ENCODE measurements around the gene CAST. TPM values are rescaled to one million over a fixed set of nuclear protein-coding genes. Genes with fewer than 3 reads are reported as not detected.
A peak's percentile ranks its signal among the peaks of the same experiment; 100 is the strongest.

Gene CAST
- total RNA-seq, 1 donor from 2014 or later, result 87.2 TPM

GRCh38 chr5:96747720-96748119, 85.5 kb downstream of the CAST start:
- Histone ChIP-seq H3K4me3 (ENCODE audit: low read length in 3 of 3) (no peak overlapping the region), H3K9me3 (ENCODE audit: control insufficient read depth in 3 of 3, low read length in 3 of 3) (no peaks in the 10 kb centered on the region), H3K27me3 (ENCODE audit: control insufficient read depth in 3 of 3, insufficient read depth in 3 of 3, low read length in 3 of 3) (no peaks in the 10 kb centered on the region), H3K4me1 (ENCODE audit: control insufficient read depth in 3 of 3, insufficient read depth in 3 of 3, low read length in 3 of 3) (peaks cover 8 to 21% (median 11%) of the 10 kb centered on the region in 3 donors), H3K27ac (ENCODE audit: low read depth, low read length) (peak overlapping the region; percentile 3), H3K9ac (ENCODE audit: low read depth in 1 of 3, low read length in 3 of 3) (no peak overlapping the region), H3K36me3 (ENCODE audit: control insufficient read depth in 3 of 3, insufficient read depth in 3 of 3, low read length in 3 of 3) (peaks cover 29 to 70% (median 67%) of the 10 kb centered on the region in 3 donors)

DNA sequence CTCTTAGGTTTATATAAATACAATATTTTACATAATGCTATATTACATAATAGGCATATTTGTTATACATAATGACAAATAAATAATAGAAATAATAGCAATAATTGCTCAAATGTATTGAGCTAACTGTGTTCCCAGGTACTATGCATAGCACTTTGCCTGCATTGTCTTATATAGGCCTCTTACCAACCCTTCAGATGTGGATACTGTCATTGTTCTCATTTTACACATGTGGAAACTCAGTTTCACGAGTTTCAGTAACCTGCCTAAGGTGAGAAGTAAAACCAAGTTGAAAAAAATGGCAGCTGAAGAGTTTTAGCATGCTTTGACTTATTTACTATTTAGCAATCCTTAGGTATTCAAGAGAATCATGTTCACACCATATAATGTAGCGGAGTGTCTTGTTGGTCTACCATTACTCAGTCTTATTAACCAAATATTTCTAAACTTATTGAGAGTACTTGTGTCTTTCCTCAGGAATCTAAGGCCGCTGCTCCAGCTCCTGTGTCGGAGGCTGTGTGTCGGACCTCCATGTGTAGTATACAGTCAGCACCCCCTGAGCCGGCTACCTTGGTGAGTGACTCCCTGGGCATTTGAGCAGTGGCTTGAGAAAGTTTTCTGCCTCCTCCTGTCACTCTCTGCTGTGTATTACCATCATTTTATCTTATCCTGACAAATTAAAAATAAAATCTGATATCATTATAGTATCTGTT, 88.1 kb downstream of the CAST start:
- H3K27me3 ChIP-seq (ENCODE audit: control insufficient read depth in 3 of 3, insufficient read depth in 3 of 3, low read length in 3 of 3), result no peaks in the 10 kb centered on the region
- H3K4me3 ChIP-seq (ENCODE audit: low read length in 3 of 3), result no peak overlapping the region
- H3K9ac ChIP-seq (ENCODE audit: low read depth in 1 of 3, low read length in 3 of 3), result no peak overlapping the region
- H3K36me3 ChIP-seq (ENCODE audit: control insufficient read depth in 3 of 3, insufficient read depth in 3 of 3, low read length in 3 of 3), result peaks cover 36 to 70% (median 68%) of the 10 kb centered on the region in 3 donors
- H3K27ac ChIP-seq (ENCODE audit: low read depth, low read length), result no peak overlapping the region
- H3K9me3 ChIP-seq (ENCODE audit: control insufficient read depth in 3 of 3, low read length in 3 of 3), result no peaks in the 10 kb centered on the region
- peaks cover 8 to 17% (median 11%) of the 10 kb centered on the region in 3 donors for H3K4me1 ChIP-seq (ENCODE audit: control insufficient read depth in 3 of 3, insufficient read depth in 3 of 3, low read length in 3 of 3)

DNA sequence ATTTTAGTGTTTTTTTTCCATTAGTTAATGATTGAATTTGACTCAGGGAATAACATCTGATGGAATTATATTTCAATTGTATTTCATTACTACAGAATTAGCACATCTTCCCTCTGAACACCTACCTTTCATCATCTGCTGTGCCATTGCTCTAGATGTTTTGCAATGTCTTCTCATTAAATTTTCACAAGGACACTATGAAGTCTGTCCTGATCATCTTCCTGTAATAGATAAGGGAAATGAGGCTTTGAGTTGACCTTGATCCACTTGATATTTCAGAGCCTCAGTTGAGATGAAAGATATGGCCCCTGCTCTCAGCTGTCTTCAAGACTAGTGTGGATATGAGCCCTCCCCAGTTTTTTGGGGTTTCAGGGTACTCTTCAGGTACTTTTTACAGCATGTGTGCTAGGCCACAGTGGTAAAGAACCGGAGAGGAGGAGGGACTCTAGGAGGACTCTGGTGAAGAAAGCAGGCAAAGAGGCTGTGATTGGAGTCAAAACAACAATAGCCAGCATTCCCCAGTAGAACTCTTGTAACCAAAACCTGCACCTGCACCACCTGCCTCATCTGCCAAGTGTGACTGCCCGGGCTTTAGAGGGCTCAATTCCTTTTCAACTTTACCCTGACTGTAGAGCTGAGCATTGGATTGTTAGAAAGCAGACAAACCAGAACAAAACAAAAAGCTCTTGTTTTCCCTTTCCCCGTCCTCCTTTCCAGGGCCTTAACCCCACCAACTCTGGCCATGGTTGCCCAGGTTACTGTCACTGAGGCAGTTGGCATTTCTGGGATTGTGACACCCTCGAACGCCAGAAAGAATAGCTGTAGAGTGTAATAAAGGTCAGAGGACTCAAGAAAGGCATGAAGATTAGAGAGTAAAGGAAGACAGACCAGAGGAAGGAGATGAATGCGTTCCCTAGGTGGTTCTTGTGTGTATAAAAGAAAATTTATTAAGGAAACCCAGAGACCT, 89.3 kb downstream of the CAST start:
- Histone ChIP-seq H3K27ac (ENCODE audit: low read depth, low read length) (no peak overlapping the region), H3K9ac (ENCODE audit: low read depth in 1 of 3, low read length in 3 of 3) (peak overlapping the region in 1 of 3 donors; percentile 42), H3K36me3 (ENCODE audit: control insufficient read depth in 3 of 3, insufficient read depth in 3 of 3, low read length in 3 of 3) (peaks cover 40 to 71% (median 67%) of the 10 kb centered on the region in 3 donors), H3K4me3 (ENCODE audit: low read length in 3 of 3) (no peak overlapping the region), H3K9me3 (ENCODE audit: control insufficient read depth in 3 of 3, low read length in 3 of 3) (no peaks in the 10 kb centered on the region), H3K4me1 (ENCODE audit: control insufficient read depth in 3 of 3, insufficient read depth in 3 of 3, low read length in 3 of 3) (peaks cover 8 to 11% (median 11%) of the 10 kb centered on the region in 3 donors), H3K27me3 (ENCODE audit: control insufficient read depth in 3 of 3, insufficient read depth in 3 of 3, low read length in 3 of 3) (no peaks in the 10 kb centered on the region)

- Histone ChIP-seq H3K4me1 (ENCODE audit: control insufficient read depth in 3 of 3, insufficient read depth in 3 of 3, low read length in 3 of 3) (peaks cover 8 to 11% (median 9%) of the 10 kb centered on the region in 3 donors), H3K9ac (ENCODE audit: low read depth in 1 of 3, low read length in 3 of 3) (no peak overlapping the region), H3K27me3 (ENCODE audit: control insufficient read depth in 3 of 3, insufficient read depth in 3 of 3, low read length in 3 of 3) (no peaks in the 10 kb centered on the region)
Observed at GRCh38 chr5:96752341-96753016, 90.3 kb downstream of the CAST start.

GRCh38 chr5:96753017-96753397, 90.8 kb downstream of the CAST start:
- Histone ChIP-seq H3K36me3 (ENCODE audit: control insufficient read depth in 3 of 3, insufficient read depth in 3 of 3, low read length in 3 of 3) (peaks cover 51 to 84% (median 73%) of the 10 kb centered on the region in 3 donors), H3K27me3 (ENCODE audit: control insufficient read depth in 3 of 3, insufficient read depth in 3 of 3, low read length in 3 of 3) (no peaks in the 10 kb centered on the region), H3K4me1 (ENCODE audit: control insufficient read depth in 3 of 3, insufficient read depth in 3 of 3, low read length in 3 of 3) (peaks cover 6 to 11% (median 8%) of the 10 kb centered on the region in 3 donors)

More at GRCh38 chr5:96752341-96753016, 90.3 kb downstream of the CAST start:
- Histone ChIP-seq H3K27ac (ENCODE audit: low read depth, low read length) (no peak overlapping the region), H3K36me3 (ENCODE audit: control insufficient read depth in 3 of 3, insufficient read depth in 3 of 3, low read length in 3 of 3) (peaks cover 47 to 80% (median 69%) of the 10 kb centered on the region in 3 donors), H3K4me3 (ENCODE audit: low read length in 3 of 3) (no peak overlapping the region), H3K9me3 (ENCODE audit: control insufficient read depth in 3 of 3, low read length in 3 of 3) (no peaks in the 10 kb centered on the region)

DNA sequence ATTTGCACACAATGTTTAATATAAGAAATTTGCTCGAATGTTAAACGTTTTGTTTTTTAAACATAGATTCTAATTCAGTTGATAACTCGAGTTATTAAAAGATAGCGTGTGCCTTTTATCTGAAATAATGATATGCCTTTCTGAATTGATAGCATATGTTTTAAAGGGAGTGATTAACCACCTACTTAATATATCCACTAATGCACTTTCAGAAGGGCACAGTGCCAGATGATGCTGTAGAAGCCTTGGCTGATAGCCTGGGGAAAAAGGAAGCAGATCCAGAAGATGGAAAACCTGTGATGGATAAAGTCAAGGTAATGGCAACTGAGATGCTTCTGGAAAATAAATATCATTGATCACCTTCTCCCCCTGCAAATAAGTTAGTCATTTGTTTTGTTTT, 91.7 kb downstream of the CAST start:
- H3K36me3 ChIP-seq (ENCODE audit: control insufficient read depth in 3 of 3, insufficient read depth in 3 of 3, low read length in 3 of 3), result peaks cover 54 to 84% (median 76%) of the 10 kb centered on the region in 3 donors
- no peak overlapping the region for H3K27ac ChIP-seq (ENCODE audit: low read depth, low read length)
- no peaks in the 10 kb centered on the region for H3K27me3 ChIP-seq (ENCODE audit: control insufficient read depth in 3 of 3, insufficient read depth in 3 of 3, low read length in 3 of 3)
- no peak overlapping the region for H3K9ac ChIP-seq (ENCODE audit: low read depth in 1 of 3, low read length in 3 of 3)
- H3K4me1 ChIP-seq (ENCODE audit: control insufficient read depth in 3 of 3, insufficient read depth in 3 of 3, low read length in 3 of 3), result peaks cover 6 to 11% (median 8%) of the 10 kb centered on the region in 3 donors
- H3K4me3 ChIP-seq (ENCODE audit: low read length in 3 of 3), result no peak overlapping the region
- H3K9me3 ChIP-seq (ENCODE audit: control insufficient read depth in 3 of 3, low read length in 3 of 3), result no peaks in the 10 kb centered on the region

More at GRCh38 chr5:96753017-96753397, 90.8 kb downstream of the CAST start:
- Histone ChIP-seq H3K9me3 (ENCODE audit: control insufficient read depth in 3 of 3, low read length in 3 of 3) (no peaks in the 10 kb centered on the region), H3K9ac (ENCODE audit: low read depth in 1 of 3, low read length in 3 of 3) (no peak overlapping the region), H3K27ac (ENCODE audit: low read depth, low read length) (no peak overlapping the region), H3K4me3 (ENCODE audit: low read length in 3 of 3) (no peak overlapping the region)

GRCh38 chr5:96755851-96756250, 93.7 kb downstream of the CAST start:
- H3K4me3 ChIP-seq (ENCODE audit: low read length in 3 of 3), result no peak overlapping the region
- no peak overlapping the region for H3K9ac ChIP-seq (ENCODE audit: low read depth in 1 of 3, low read length in 3 of 3)
- no peaks in the 10 kb centered on the region for H3K9me3 ChIP-seq (ENCODE audit: control insufficient read depth in 3 of 3, low read length in 3 of 3)
- no peaks in the 10 kb centered on the region for H3K27me3 ChIP-seq (ENCODE audit: control insufficient read depth in 3 of 3, insufficient read depth in 3 of 3, low read length in 3 of 3)
- H3K27ac ChIP-seq (ENCODE audit: low read depth, low read length), result no peak overlapping the region
- H3K36me3 ChIP-seq (ENCODE audit: control insufficient read depth in 3 of 3, insufficient read depth in 3 of 3, low read length in 3 of 3), result peaks cover 47 to 64% (median 61%) of the 10 kb centered on the region in 3 donors
- H3K4me1 ChIP-seq (ENCODE audit: control insufficient read depth in 3 of 3, insufficient read depth in 3 of 3, low read length in 3 of 3), result peaks cover 6 to 11% (median 8%) of the 10 kb centered on the region in 3 donors

DNA sequence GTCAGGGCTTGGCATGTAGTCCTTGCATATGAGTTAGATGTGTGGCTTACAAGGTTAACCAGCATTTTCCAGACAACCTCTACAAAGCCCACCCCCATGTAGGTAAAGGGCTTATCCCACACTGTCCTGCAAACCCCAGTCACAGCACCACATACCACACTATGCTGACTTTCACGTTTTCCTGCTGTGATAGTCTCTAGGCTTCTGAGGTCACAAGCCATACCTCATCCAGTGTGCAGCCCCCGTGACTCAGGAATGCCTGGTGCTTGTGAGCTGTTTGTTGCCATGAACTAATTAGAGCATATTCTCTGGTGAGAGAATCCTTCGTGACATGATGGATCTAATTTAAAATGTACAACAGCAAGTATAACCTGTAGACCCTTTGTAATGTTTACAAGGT, 94.8 kb downstream of the CAST start:
- H3K27ac ChIP-seq (ENCODE audit: low read depth, low read length), result no peak overlapping the region
- H3K9me3 ChIP-seq (ENCODE audit: control insufficient read depth in 3 of 3, low read length in 3 of 3), result no peaks in the 10 kb centered on the region
- H3K36me3 ChIP-seq (ENCODE audit: control insufficient read depth in 3 of 3, insufficient read depth in 3 of 3, low read length in 3 of 3), result peaks cover 47 to 54% (median 52%) of the 10 kb centered on the region in 3 donors
- peaks cover under 1 to 3% (median 2%) of the 10 kb centered on the region in 3 donors for H3K4me1 ChIP-seq (ENCODE audit: control insufficient read depth in 3 of 3, insufficient read depth in 3 of 3, low read length in 3 of 3)
- no peak overlapping the region for H3K4me3 ChIP-seq (ENCODE audit: low read length in 3 of 3)
- H3K9ac ChIP-seq (ENCODE audit: low read depth in 1 of 3, low read length in 3 of 3), result no peak overlapping the region
- no peaks in the 10 kb centered on the region for H3K27me3 ChIP-seq (ENCODE audit: control insufficient read depth in 3 of 3, insufficient read depth in 3 of 3, low read length in 3 of 3)

DNA sequence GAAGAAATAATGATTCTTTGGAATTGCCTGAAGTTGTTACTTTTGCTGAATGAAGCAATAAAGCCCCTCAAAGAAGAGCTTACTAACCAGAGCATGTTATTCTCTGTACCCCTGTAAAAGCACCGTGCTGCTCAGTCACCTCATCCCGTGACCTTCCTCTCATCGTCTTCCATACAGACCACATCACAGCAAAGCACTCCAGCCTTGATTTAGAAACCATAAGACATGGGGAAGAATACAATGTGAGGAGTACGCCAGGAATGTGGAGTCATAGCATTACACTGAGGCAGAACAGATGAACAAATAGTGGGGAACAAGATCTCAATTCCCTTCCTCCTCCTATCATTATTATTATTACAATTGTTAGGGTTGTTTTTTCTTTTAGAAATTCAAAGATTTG, 96.4 kb downstream of the CAST start:
- peaks cover 47 to 59% (median 58%) of the 10 kb centered on the region in 3 donors for H3K36me3 ChIP-seq (ENCODE audit: control insufficient read depth in 3 of 3, insufficient read depth in 3 of 3, low read length in 3 of 3)
- H3K27me3 ChIP-seq (ENCODE audit: control insufficient read depth in 3 of 3, insufficient read depth in 3 of 3, low read length in 3 of 3), result no peaks in the 10 kb centered on the region
- no peaks in the 10 kb centered on the region for H3K4me1 ChIP-seq (ENCODE audit: control insufficient read depth in 3 of 3, insufficient read depth in 3 of 3, low read length in 3 of 3)
- no peak overlapping the region for H3K27ac ChIP-seq (ENCODE audit: low read depth, low read length)
- H3K9ac ChIP-seq (ENCODE audit: low read depth in 1 of 3, low read length in 3 of 3), result no peak overlapping the region
- H3K4me3 ChIP-seq (ENCODE audit: low read length in 3 of 3), result no peak overlapping the region
- no peaks in the 10 kb centered on the region for H3K9me3 ChIP-seq (ENCODE audit: control insufficient read depth in 3 of 3, low read length in 3 of 3)

Data from skeletal muscle tissue (tissue), 4 donors.